ENCODE results near the gene DLK2. TPM values are rescaled to one million over a fixed set of nuclear protein-coding genes. Genes with fewer than 3 reads are reported as not detected.
"Not testable (repeated sequence)": the region's sequence is repeated elsewhere in the genome, so short reads cannot be mapped to it uniquely, and the experiment has no call there.

The DLK2 gene
- total and polyA plus RNA-seq, 7 donors, result 0.04 to 0.90 (median 0.33) TPM; not detected in 3

GRCh38 chr6:43427406-43428111 lies 27.8 kb downstream of the DLK2 start, which contains the start of gene ABCC10:
ABCC10 (plus strand) TSS chr6:43427541; CDS start chr6:43427979, 438 bp downstream.
- H3K36me3 ChIP-seq (ENCODE audit: insufficient read depth in 1 of 2, low read depth in 1 of 2), result peaks cover 0 to 20% of the 10 kb centered on the region in 2 donors
- DNase-seq (peak; percentile 95 to 97), ATAC-seq (peak; percentile 98)
- H3K27ac ChIP-seq, result peak within 1 kb of the TSS; percentile 88
- peaks cover 15% of the 10 kb centered on the region for H3K4me1 ChIP-seq
- 0 to 1% (median 0%) methylated on average over 43 to 49 of the region's 49 CpGs for WGBS, 3 donors
- no peaks in the 10 kb centered on the region for H3K27me3 ChIP-seq (ENCODE audit: insufficient read depth in 3 of 3, low read length in 2 of 3)
- H3K4me3 ChIP-seq, result peak within 1 kb of the TSS; percentile 85
- TF ChIP-seq, protein P1, sequence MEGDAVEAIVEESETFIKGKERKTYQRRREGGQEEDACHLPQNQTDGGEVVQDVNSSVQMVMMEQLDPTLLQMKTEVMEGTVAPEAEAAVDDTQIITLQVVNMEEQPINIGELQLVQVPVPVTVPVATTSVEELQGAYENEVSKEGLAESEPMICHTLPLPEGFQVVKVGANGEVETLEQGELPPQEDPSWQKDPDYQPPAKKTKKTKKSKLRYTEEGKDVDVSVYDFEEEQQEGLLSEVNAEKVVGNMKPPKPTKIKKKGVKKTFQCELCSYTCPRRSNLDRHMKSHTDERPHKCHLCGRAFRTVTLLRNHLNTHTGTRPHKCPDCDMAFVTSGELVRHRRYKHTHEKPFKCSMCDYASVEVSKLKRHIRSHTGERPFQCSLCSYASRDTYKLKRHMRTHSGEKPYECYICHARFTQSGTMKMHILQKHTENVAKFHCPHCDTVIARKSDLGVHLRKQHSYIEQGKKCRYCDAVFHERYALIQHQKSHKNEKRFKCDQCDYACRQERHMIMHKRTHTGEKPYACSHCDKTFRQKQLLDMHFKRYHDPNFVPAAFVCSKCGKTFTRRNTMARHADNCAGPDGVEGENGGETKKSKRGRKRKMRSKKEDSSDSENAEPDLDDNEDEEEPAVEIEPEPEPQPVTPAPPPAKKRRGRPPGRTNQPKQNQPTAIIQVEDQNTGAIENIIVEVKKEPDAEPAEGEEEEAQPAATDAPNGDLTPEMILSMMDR (IDR thresholded peaks at IDR 0.05), result peak; percentile 52
- H3K9me3 ChIP-seq, result no peaks in the 10 kb centered on the region
- intact Hi-C loops (cut with DNase I), result no loop called here

- intact Hi-C loops (cut with DNase I), result no loop called here
- Histone ChIP-seq H3K27me3 (ENCODE audit: insufficient read depth in 3 of 3, low read length in 2 of 3) (no peaks in the 10 kb centered on the region), H3K9me3 (no peaks in the 10 kb centered on the region), H3K4me1 (peaks cover 15% of the 10 kb centered on the region), H3K4me3 (peak overlapping the region; percentile 85), H3K36me3 (ENCODE audit: insufficient read depth in 1 of 2, low read depth in 1 of 2) (peaks cover 0 to 14% of the 10 kb centered on the region in 2 donors), H3K27ac (peak overlapping the region; percentile 88)
- TF ChIP-seq, protein P1 (IDR thresholded peaks at IDR 0.05), result no peak
- ATAC-seq (no peak), DNase-seq (no peak)
- 24 to 28% (median 27%) methylated on average over 23 of the region's 23 CpGs for WGBS, 3 donors
Observed at GRCh38 chr6:43426928-43427405, 28.4 kb downstream of the DLK2 start.

GRCh38 chr6:43425083-43425482 lies 30.3 kb downstream of the DLK2 start:
- DNase-seq; H3K36me3 ChIP-seq (ENCODE audit: insufficient read depth in 1 of 2, low read depth in 1 of 2); H3K4me3 ChIP-seq; H3K27me3 ChIP-seq (ENCODE audit: insufficient read depth in 3 of 3, low read length in 2 of 3); ATAC-seq; H3K9me3 ChIP-seq; H3K27ac ChIP-seq; intact Hi-C loops (cut with DNase I): not testable (repeated sequence)
- 90 to 96% (median 93%) methylated on average over 20 to 33 of the region's 33 CpGs for WGBS, 3 donors
- peaks cover 15% of the 10 kb centered on the region for H3K4me1 ChIP-seq

GRCh38 chr6:43421831-43422230 lies 33.5 kb downstream of the DLK2 start:
- H3K27me3 ChIP-seq (ENCODE audit: insufficient read depth in 3 of 3, low read length in 2 of 3), result no peaks in the 10 kb centered on the region
- no peaks in the 10 kb centered on the region for H3K4me1 ChIP-seq
- no peak overlapping the region for H3K4me3 ChIP-seq
- no peak for ATAC-seq
- TF ChIP-seq, protein P1 (IDR thresholded peaks at IDR 0.05), result no peak
- 84% methylated on average over 3 of the region's 3 CpGs for WGBS, 3 donors
- H3K27ac ChIP-seq, result no peak overlapping the region
- DNase-seq, result no peak
- H3K36me3 ChIP-seq (ENCODE audit: insufficient read depth in 1 of 2, low read depth in 1 of 2), result no peaks in the 10 kb centered on the region
- H3K9me3 ChIP-seq, result no peaks in the 10 kb centered on the region
- intact Hi-C loops (cut with DNase I), result no loop called here

DNA sequence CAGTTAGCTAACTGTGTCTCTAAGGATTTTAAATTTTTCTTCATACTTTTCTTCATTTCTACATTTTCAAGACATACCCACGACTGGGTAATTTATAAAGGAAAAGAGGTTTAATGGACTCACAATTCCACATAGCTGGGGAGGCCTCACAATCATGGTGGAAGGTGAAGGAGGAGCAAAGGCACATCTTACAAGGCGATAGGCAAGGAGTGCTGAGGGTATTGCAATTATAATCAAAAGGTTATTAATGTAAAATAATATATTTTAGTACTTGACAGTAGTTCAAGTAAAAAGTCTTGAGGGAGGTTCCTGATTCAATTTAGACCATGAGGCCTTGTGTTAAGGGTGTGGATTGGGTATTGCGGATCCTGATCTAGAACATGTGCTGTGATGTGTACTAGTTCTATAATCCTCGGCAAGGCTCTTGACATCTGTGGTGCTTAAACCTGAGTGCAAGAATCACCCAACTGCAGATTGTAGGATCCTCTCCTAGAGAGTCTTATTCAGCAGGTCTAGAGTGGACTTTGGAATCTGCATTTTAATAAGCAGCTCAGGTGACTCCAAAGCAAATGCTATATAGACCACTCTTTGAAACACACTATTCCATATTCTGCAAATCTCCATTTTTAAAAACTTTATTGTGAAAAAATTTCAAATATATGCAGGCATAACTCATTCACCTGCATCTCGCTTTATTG lies 35.2 kb downstream of the DLK2 start:
- 61 to 62% (median 61%) methylated on average over 5 of the region's 5 CpGs for WGBS, 3 donors
- Histone ChIP-seq H3K9me3 (no peaks in the 10 kb centered on the region), H3K27ac (no peak overlapping the region), H3K4me3 (no peak overlapping the region), H3K36me3 (ENCODE audit: insufficient read depth in 1 of 2, low read depth in 1 of 2) (no peaks in the 10 kb centered on the region), H3K4me1 (no peaks in the 10 kb centered on the region), H3K27me3 (ENCODE audit: insufficient read depth in 3 of 3, low read length in 2 of 3) (no peaks in the 10 kb centered on the region)
- intact Hi-C loops (cut with DNase I), result no loop called here
- TF ChIP-seq, protein P1 (IDR thresholded peaks at IDR 0.05), result no peak
- DNase-seq, result no peak
- no peak for ATAC-seq

Data from psoas muscle (tissue), 8 donors.